ENCODE results near the gene ABTB2.

DNA sequence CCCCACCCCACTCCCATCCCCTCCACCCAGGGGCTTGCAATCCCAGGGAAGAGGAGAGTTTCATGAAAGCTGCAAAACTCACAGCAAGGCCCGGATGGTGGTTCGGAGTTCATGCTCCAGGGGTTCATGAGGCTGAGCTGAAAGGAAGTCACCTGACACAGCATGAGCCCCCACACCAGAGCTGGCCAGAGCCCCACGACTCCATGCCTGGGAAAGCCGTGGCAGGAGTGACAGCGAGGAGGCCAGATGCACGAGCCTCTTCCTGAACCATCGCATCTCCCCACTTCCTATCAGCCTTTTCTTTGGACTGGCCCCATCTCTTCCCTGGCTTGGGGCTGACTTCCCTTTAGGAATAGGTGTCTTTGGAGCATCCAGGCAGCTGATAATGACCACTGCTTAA, 105.8 kb downstream of the ABTB2 start:
- TF ChIP-seq POLR2A (IDR thresholded peaks at IDR 0.05; ENCODE audit: low read length) (no peak), GATA1 (IDR thresholded peaks at IDR 0.05; ENCODE audit: low read depth, low read length) (no peak)
